ENCODE measurements around the gene MAN1C1. TPM values are rescaled to one million over a fixed set of nuclear protein-coding genes. Genes with fewer than 3 reads are reported as not detected.

MAN1C1 gene
- total RNA-seq, 1 experiment from 2014 or later: 1.2 TPM

DNA sequence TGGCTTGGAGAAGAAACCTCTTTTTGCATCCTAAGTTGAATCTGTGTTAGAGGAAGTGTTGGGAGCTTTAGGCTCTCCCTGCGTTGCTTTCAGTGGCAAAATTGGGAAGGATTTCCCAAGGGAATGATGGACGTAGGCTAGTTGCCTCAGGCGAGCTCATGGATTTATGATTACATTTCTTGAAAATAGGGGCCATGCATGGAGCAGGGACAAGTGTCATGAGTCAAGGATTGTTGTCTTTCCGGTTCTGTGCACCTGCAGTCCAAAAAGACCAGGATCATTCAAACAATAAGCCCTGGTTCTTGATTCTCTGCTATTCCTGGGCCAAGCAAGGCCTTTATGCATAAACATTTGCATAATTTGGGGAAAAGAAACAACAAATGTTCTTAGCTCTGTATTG is 7.1 kb downstream of the MAN1C1 start (continued):
- no peak for TF ChIP-seq ZBTB33 (IDR thresholded peaks at IDR 0.05; ENCODE audit: extremely low read depth, insufficient replicate concordance, low read length)
- no peak for TF ChIP-seq SRF (IDR thresholded peaks at IDR 0.05; ENCODE audit: low read depth)
- TF ChIP-seq EZH2 (IDR thresholded peaks at IDR 0.05): no peak
- TF ChIP-seq EZH2phosphoT487 (IDR thresholded peaks at IDR 0.05; ENCODE audit: borderline replicate concordance): no peak

DNA sequence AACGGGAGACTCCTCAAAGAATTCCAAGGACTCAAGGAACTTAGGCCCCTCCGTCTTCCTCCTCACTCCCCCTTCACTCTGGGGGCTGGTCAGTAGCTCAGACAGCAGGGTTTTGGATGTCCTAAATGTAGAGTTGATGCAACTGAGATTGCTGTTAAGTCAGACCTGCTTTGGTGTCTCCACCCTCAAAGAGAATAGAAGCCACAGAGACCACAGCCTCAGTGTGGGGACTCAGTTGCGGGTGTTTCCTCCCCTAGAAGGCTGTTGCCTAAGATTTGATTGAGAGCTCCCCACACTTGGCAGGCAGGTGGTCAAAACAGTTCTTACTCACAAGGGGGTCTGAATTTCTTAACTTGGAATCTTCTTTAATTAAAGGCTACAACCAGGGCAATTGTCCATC is 7.6 kb downstream of the MAN1C1 start:
- H3K9ac ChIP-seq (ENCODE audit: low read length): no peak overlapping the region
- DNase-seq (ENCODE audit: low read depth, low spot score): no peak
- H2AFZ ChIP-seq (ENCODE audit: low read depth, low read length, poor library complexity, severe bottlenecking): no peak overlapping the region
- no TSS peak for BruUV-seq (replicated peaks)
- no peak for ATAC-seq
- peaks cover 22% of the 10 kb centered on the region; the same call in 1 of the 2 replicates for H3K27me3 ChIP-seq (ENCODE audit: insufficient read depth, low read length)
- no peaks in the 10 kb centered on the region for H3K9me2 ChIP-seq (ENCODE audit: insufficient read depth)
- H3K4me2 ChIP-seq (ENCODE audit: low read length): no peak overlapping the region
- ChIA-PET RAD21 (ENCODE audit: low non-redundant PET in 1 of 2, low total read pairs in 2 of 2, uncharacterized antibody in 2 of 2, unreplicated experiment in 2 of 2) (no interaction called here), POLR2A (interaction anchor here (0.8 kb wide), 1 partner anchor 45 kb away, joined by 3 read pairs; no protein-coding TSS in a partner anchor), CTCF (no interaction called here)
- intact Hi-C loops (cut with micrococcal nuclease): no loop called here
- H3K79me2 ChIP-seq (ENCODE audit: insufficient read depth, low read length): no peaks in the 10 kb centered on the region
- no peaks in the 10 kb centered on the region for H3K9me3 ChIP-seq (ENCODE audit: control insufficient read depth in 1 of 2, insufficient read depth in 1 of 2, low read depth in 1 of 2, low read length in 2 of 2)
- no peaks in the 10 kb centered on the region for H4K20me1 ChIP-seq (ENCODE audit: insufficient read depth)
- no peaks in the 10 kb centered on the region for H3K4me1 ChIP-seq (ENCODE audit: control insufficient read depth in 1 of 2, insufficient read depth in 2 of 2, low read length in 2 of 2)
- TF ChIP-seq RAD21 (IDR thresholded peaks at IDR 0.05; ENCODE audit: low read depth) (no peak), EZH2phosphoT487 (IDR thresholded peaks at IDR 0.05; ENCODE audit: borderline replicate concordance) (no peak)
- TF ChIP-seq, protein P1, sequence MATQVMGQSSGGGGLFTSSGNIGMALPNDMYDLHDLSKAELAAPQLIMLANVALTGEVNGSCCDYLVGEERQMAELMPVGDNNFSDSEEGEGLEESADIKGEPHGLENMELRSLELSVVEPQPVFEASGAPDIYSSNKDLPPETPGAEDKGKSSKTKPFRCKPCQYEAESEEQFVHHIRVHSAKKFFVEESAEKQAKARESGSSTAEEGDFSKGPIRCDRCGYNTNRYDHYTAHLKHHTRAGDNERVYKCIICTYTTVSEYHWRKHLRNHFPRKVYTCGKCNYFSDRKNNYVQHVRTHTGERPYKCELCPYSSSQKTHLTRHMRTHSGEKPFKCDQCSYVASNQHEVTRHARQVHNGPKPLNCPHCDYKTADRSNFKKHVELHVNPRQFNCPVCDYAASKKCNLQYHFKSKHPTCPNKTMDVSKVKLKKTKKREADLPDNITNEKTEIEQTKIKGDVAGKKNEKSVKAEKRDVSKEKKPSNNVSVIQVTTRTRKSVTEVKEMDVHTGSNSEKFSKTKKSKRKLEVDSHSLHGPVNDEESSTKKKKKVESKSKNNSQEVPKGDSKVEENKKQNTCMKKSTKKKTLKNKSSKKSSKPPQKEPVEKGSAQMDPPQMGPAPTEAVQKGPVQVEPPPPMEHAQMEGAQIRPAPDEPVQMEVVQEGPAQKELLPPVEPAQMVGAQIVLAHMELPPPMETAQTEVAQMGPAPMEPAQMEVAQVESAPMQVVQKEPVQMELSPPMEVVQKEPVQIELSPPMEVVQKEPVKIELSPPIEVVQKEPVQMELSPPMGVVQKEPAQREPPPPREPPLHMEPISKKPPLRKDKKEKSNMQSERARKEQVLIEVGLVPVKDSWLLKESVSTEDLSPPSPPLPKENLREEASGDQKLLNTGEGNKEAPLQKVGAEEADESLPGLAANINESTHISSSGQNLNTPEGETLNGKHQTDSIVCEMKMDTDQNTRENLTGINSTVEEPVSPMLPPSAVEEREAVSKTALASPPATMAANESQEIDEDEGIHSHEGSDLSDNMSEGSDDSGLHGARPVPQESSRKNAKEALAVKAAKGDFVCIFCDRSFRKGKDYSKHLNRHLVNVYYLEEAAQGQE (IDR thresholded peaks at IDR 0.05; ENCODE audit: low read depth): no peak
- H3K4me3 ChIP-seq (replicated peaks in 1 of 2; ENCODE audit: low read depth in 1 of 2, low read length in 2 of 2): no peak overlapping the region
- no peaks in the 10 kb centered on the region for H3K36me3 ChIP-seq (ENCODE audit: control insufficient read depth in 1 of 2, insufficient read depth in 2 of 2, low read length in 2 of 2)
- no peak overlapping the region for H3K27ac ChIP-seq (ENCODE audit: low read depth, low read length)

All from HCT116 (cell line).